ENCODE measurements around the gene RHOG. TPM values are rescaled to one million over a fixed set of nuclear protein-coding genes. Genes with fewer than 3 reads are reported as not detected.

The RHOG gene
- total and polyA plus RNA-seq, 9 of the 15 experiments (the other 6 are each of a cell fraction or from before 2014, with no cell fraction given) = 22.6 to 162 (median 80.3) TPM

- TF ChIP-seq HINFP (tag; conservative IDR thresholded peaks at IDR 0.05; ENCODE audit: low read depth) (0 out of 2 replicates have a peak, but pooled peaks have one; percentile 6), ETS2 (tag; IDR thresholded peaks at IDR 0.05; ENCODE audit: borderline replicate concordance, poor library complexity, severe bottlenecking) (no peak), SMAD2 (IDR thresholded peaks at IDR 0.05; ENCODE audit: low read depth, low read length) (no peak), HDAC8 (tag; IDR thresholded peaks at IDR 0.05) (no peak), MTA2 (IDR thresholded peaks at IDR 0.05; ENCODE audit: low read depth) (no peak), NFIX (CRISPR knock-in tag; IDR thresholded peaks at IDR 0.05; ENCODE audit: low read depth) (no peak), FUS (optimal IDR thresholded peaks at IDR 0.05; ENCODE audit: low read depth, low read length) (no peak), HDAC6 (IDR thresholded peaks at IDR 0.05; ENCODE audit: low read depth, low read length) (no peak), U2AF2 (optimal IDR thresholded peaks at IDR 0.05; ENCODE audit: low read depth, low read length) (no peak), TAF9B (IDR thresholded peaks at IDR 0.05; ENCODE audit: partially characterized antibody) (no peak), CBFA2T3 (IDR thresholded peaks at IDR 0.05) (peak; percentile 47), RBM25 (IDR thresholded peaks at IDR 0.05; ENCODE audit: low read depth, low read length, severe bottlenecking) (no peak), CCAR2 (IDR thresholded peaks at IDR 0.05; ENCODE audit: low read depth, low read length) (no peak), TAF15 (IDR thresholded peaks at IDR 0.05; ENCODE audit: low read depth, low read length) (no peak), RNF219 (CRISPR knock-in tag; IDR thresholded peaks at IDR 0.05) (no peak), CREB1 (IDR thresholded peaks at IDR 0.05) (no peak), CREB1 (CRISPR knock-in tag; IDR thresholded peaks at IDR 0.05) (no peak), FOXA1 (IDR thresholded peaks at IDR 0.05; ENCODE audit: borderline replicate concordance) (no peak), RAD21 (CRISPR knock-in tag; conservative IDR thresholded peaks at IDR 0.05 in 1 of 2, IDR thresholded peaks at IDR 0.05 in 1 of 2) (peak; percentile 18 to 23; a peak in 1 of 4 replicates), HIVEP1 (CRISPR knock-in tag; IDR thresholded peaks at IDR 0.05) (0 out of 2 replicates have a peak, but pooled peaks have one; percentile 12), KLF16 (IDR thresholded peaks at IDR 0.05) (no peak)
- TF ChIP-seq, protein P1, sequence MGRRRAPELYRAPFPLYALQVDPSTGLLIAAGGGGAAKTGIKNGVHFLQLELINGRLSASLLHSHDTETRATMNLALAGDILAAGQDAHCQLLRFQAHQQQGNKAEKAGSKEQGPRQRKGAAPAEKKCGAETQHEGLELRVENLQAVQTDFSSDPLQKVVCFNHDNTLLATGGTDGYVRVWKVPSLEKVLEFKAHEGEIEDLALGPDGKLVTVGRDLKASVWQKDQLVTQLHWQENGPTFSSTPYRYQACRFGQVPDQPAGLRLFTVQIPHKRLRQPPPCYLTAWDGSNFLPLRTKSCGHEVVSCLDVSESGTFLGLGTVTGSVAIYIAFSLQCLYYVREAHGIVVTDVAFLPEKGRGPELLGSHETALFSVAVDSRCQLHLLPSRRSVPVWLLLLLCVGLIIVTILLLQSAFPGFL (CRISPR knock-in tag; IDR thresholded peaks at IDR 0.05) = no peak
These were observed 9.2 kb downstream of the RHOG start (continued) for GRCh38 chr11:3831378-3832239.

Measured in K562 (cell line).